K562 (cell line): ENCODE measurements around the gene CREB5. TPM values are rescaled to one million over a fixed set of nuclear protein-coding genes. Genes with fewer than 3 reads are reported as not detected.

ENCODE experiments used
- ATAC-seq: fragments of 200-7000 bp; cut with Tn5 transposase; 3 replicates; pipeline ENCODE4 v1.9.1; 2020; ENCODE audit warnings: moderate library complexity
- BruUV-seq: library from RNA; stranded (reverse); fragments of 400-500 nt; replicated peaks from 2 replicates; lab custom pipeline; 2021; lab: Mats Ljungman, UMichigan
- CTCF ChIA-PET: fragments of 300-600 bp; formaldehyde crosslinking; extraction: SDS; loops from one replicate; lab custom pipeline; 2021; ENCODE audit warnings: low intra/inter-chr PET ratio; lab: Yijun Ruan, JAX
- POLR2A ChIA-PET: fragments of 300-600, 350-650 bp; sonication (Branson Sonifier 250); formaldehyde crosslinking; extraction: SDS; loops from one replicate; lab custom pipeline; 2021; ENCODE audit warnings: antibody characterized with exemption, inconsistent platforms; lab: Yijun Ruan, JAX
- DNase-seq, 4 experiments: peaks; one replicate each; pipeline versions ENCODE4 v3.0.0 to v3.0.0-alpha.2; 2011 to 2018; ENCODE audit warnings: low spot score in 3 of 4, mixed read lengths in 3 of 4; ENCODE audit errors: extremely low read depth in 1 of 4
- FAIRE-seq: peaks from 2 replicates; lab custom pipeline; 2011; peaks lifted over from hg19 to GRCh38; lab: Jason Lieb, UNC
- H2AFZ ChIP-seq: 2 replicates; pipeline ENCODE4 v1.6.0; 2011; ENCODE audit warnings: low read depth, low read length, control low read depth, inconsistent platforms
- H3K27ac ChIP-seq: fragments of 200-600 bp; 3 replicates; pipeline ENCODE4 v1.8.0; 2011; ENCODE audit warnings: low read depth, mild to moderate bottlenecking, control low read depth, inconsistent platforms, low read length, moderate library complexity, mixed read lengths; ENCODE audit errors: extremely low read depth
- H3K27me3 ChIP-seq, 2 experiments: fragments of 300-600 bp in 1 of 2; 2 replicates in 1 of 2; 3 replicates in 1 of 2; pipeline versions ENCODE4 v1.6.0 to v1.8.0; 2011; ENCODE audit warnings: inconsistent platforms in 2 of 2, low read length in 2 of 2, mild to moderate bottlenecking in 1 of 2, mixed read lengths in 1 of 2, moderate library complexity in 1 of 2; ENCODE audit not compliant: control insufficient read depth in 2 of 2, insufficient read depth in 2 of 2
- H3K36me3 ChIP-seq: fragments of 300-600 bp; 3 replicates; pipeline ENCODE4 v1.8.0; 2011; ENCODE audit warnings: mild to moderate bottlenecking, low read length, inconsistent platforms; ENCODE audit not compliant: control insufficient read depth, insufficient read depth
- H3K4me1 ChIP-seq, 2 experiments: fragments of 200-600 bp in 1 of 2; replicated peaks in 1 of 2; 2 replicates in 1 of 2; 3 replicates in 1 of 2; pipeline versions ENCODE4 v1.5.1 to v1.8.0; 2011; ENCODE audit warnings: inconsistent platforms in 2 of 2, low read length in 2 of 2, mild to moderate bottlenecking in 1 of 2, mixed read lengths in 1 of 2, moderate library complexity in 1 of 2; ENCODE audit not compliant: control insufficient read depth in 2 of 2, insufficient read depth in 2 of 2
- H3K4me2 ChIP-seq: 2 replicates; pipeline ENCODE4 v1.6.1; 2011; ENCODE audit warnings: low read length, control low read depth, inconsistent platforms, mixed read lengths; ENCODE audit not compliant: insufficient read depth
- H3K4me3 ChIP-seq: fragments of 200-600 bp; sonication (generic), shearing (Covaris generic); 2 replicates; pipeline ENCODE4 v1.5.1; 2016; ENCODE audit warnings: control low read depth, inconsistent platforms
- H3K79me2 ChIP-seq: fragments of 200-600 bp; 3 replicates; pipeline ENCODE4 v1.8.0; 2011; ENCODE audit warnings: low read length, inconsistent platforms; ENCODE audit not compliant: control insufficient read depth, insufficient read depth
- H3K9ac ChIP-seq, 2 experiments: 2 replicates each; pipeline versions ENCODE4 v1.6.0 to v1.6.1; 2011; ENCODE audit warnings: low read depth in 2 of 2, low read length in 2 of 2, control low read depth in 1 of 2, inconsistent platforms in 1 of 2, mild to moderate bottlenecking in 1 of 2, mixed read lengths in 1 of 2; ENCODE audit not compliant: insufficient read depth in 1 of 2
- H3K9me1 ChIP-seq: one replicate; pipeline ENCODE4 v1.6.0; 2011; ENCODE audit warnings: inconsistent platforms, mild to moderate bottlenecking, low read length, moderate library complexity; ENCODE audit not compliant: control insufficient read depth, insufficient read depth
- H3K9me3 ChIP-seq: replicated peaks from 2 replicates; pipeline ENCODE4 v1.5.1; 2011; ENCODE audit warnings: low read depth, low read length, inconsistent platforms; ENCODE audit not compliant: control insufficient read depth, insufficient read depth
- H4K20me1 ChIP-seq: replicated peaks from 2 replicates; pipeline ENCODE4 v1.6.1; 2011; ENCODE audit warnings: low read length, inconsistent platforms, mixed read lengths; ENCODE audit not compliant: control insufficient read depth, insufficient read depth
- CEBPG ChIP-seq, 3 experiments: fragments of 200-800 bp in 1 of 3; sonication (Bioruptor generic) in 1 of 3; sonication (generic) in 1 of 3; formaldehyde crosslinking in 1 of 3; IDR thresholded peaks in 2 of 3; conservative IDR thresholded peaks in 1 of 3; 2 replicates each; pipeline versions ENCODE4 v1.6.1 to v1.8.0; 2016 to 2022; ENCODE audit warnings: missing compliant biosample characterization in 2 of 3, missing genetic modification characterization in 2 of 3, mild to moderate bottlenecking in 1 of 3, missing genetic modification reagents in 1 of 3
- EHMT2 ChIP-seq: fragments of 450-650 bp; IDR thresholded peaks from 2 replicates; pipeline ENCODE4 v1.6.1; 2018; ENCODE audit warnings: antibody characterized with exemption
- ETV1 ChIP-seq: fragments of 450-650 bp; conservative IDR thresholded peaks from 2 replicates; pipeline ENCODE4 v1.6.1; 2016; ENCODE audit warnings: missing genetic modification characterization, control low read depth, low read depth, missing compliant biosample characterization
- MLX ChIP-seq, 2 experiments: fragments of 450-650 bp in 1 of 2; sonication (generic) in 1 of 2; formaldehyde crosslinking; conservative IDR thresholded peaks; 2 replicates each; pipeline versions ENCODE4 v1.4.0 to v1.8.1; 2020 to 2022; ENCODE audit warnings: mild to moderate bottlenecking in 1 of 2, missing genetic modification reagents in 1 of 2
- SIX5 ChIP-seq, 2 experiments: IDR thresholded peaks; 2 replicates each; pipeline ENCODE4 v1.6.1; 2011; ENCODE audit warnings: low read length in 2 of 2, borderline replicate concordance in 1 of 2, low read depth in 1 of 2, mild to moderate bottlenecking in 1 of 2, moderate library complexity in 1 of 2; ENCODE audit not compliant: insufficient read depth in 1 of 2
- SMARCB1 ChIP-seq: IDR thresholded peaks from 2 replicates; pipeline ENCODE4 v1.6.1; 2011; ENCODE audit warnings: improper control_type of control experiment, low read depth; ENCODE audit not compliant: insufficient read length
- TEAD4 ChIP-seq, 2 experiments: sonication (generic) in 1 of 2; formaldehyde crosslinking in 1 of 2; IDR thresholded peaks; 2 replicates each; pipeline versions ENCODE4 v1.6.1 to v1.8.0; 2012 to 2022; ENCODE audit warnings: borderline replicate concordance in 1 of 2, inconsistent platforms in 1 of 2, low read length in 1 of 2, mild to moderate bottlenecking in 1 of 2, missing genetic modification reagents in 1 of 2
- XRCC3 ChIP-seq: fragments of 450-650 bp; IDR thresholded peaks from 2 replicates; pipeline ENCODE4 v1.6.1; 2017; ENCODE audit warnings: mild to moderate bottlenecking, moderate library complexity
- WGBS: fragments of 100-300 bp; shearing (Covaris generic); methylation state at CpG from one replicate; pipeline ENCODE4 v1.1.6; 2016; ENCODE audit warnings: low coverage, mixed read lengths; ENCODE audit not compliant: insufficient coverage; ENCODE audit errors: missing lambda C conversion rate; 5-methylcytosine and 5-hydroxymethylcytosine counted together
- in situ Hi-C: fragments of 300-500 bp; cut with MboI; formaldehyde crosslinking; loops from 4 replicates; pipeline ENCODE4 v1.15.0; 2018; ENCODE audit warnings: inconsistent platforms, mixed read lengths
- intact Hi-C: fragments of 100-400 bp; cut with micrococcal nuclease; formaldehyde crosslinking; loops from 2 replicates; pipeline ENCODE4 v1.14.2; 2022
- polyA plus RNA-seq, 8 experiments: library from polyadenylated mRNA; depleted of rRNA in 4 of 8; stranded (reverse) in 5 of 8; unstranded in 3 of 8; fragments of >200 nt; fragmentation: Nextera tagmentation in 2 of 8; fragmentation: Illumina TruSeq in 1 of 8; extraction: Ambion mirVana in 2 of 8; extraction: Trizol in 1 of 8; gene quantifications; 2 replicates each; pipeline versions ENCODE4 v1.2.1 to v1.2.3, GENCODE V29; 2011 to 2014; ENCODE audit warnings: inconsistent platforms in 1 of 8, missing spikeins in 1 of 8
- total RNA-seq, 7 experiments: library from RNA; depleted of rRNA in 6 of 7; stranded (reverse); fragments of >200 nt in 6 of 7; fragmentation: Illumina TruSeq in 2 of 7; extraction: Trizol in 2 of 7; gene quantifications; 2 replicates each; pipeline versions ENCODE4 v1.2.1 to v1.2.3, GENCODE V29; 2011 to 2021; ENCODE audit warnings: low replicate concordance in 1 of 7

Gene CREB5
- total and polyA plus RNA-seq, 9 of the 15 experiments (the other 6 are each of a cell fraction or from before 2014, with no cell fraction given) = 0.33 to 6.4 (median 1.8) TPM

- FAIRE-seq (no peak), ATAC-seq (no peak), DNase-seq (no peak)
- H3K4me1 ChIP-seq = no peaks in the 10 kb centered on the region
- intact Hi-C loops (no loop called here), in situ Hi-C loops (no loop called here)
- 7% methylated on average over 2 of the region's 2 CpGs for WGBS
- no peaks in the 10 kb centered on the region for H3K79me2 ChIP-seq
- H3K27me3 ChIP-seq = no peaks in the 10 kb centered on the region
- TF ChIP-seq XRCC3 (no peak), MLX (CRISPR knock-in tag; conservative IDR thresholded peaks at IDR 0.05) (no peak), CEBPG (CRISPR knock-in tag; IDR thresholded peaks at IDR 0.05) (no peak), CEBPG (tag; conservative IDR thresholded peaks at IDR 0.05 in 1 of 2, IDR thresholded peaks at IDR 0.05 in 1 of 2) (peak in 1 of 2 experiments; percentile 50; a peak in 2 of 4 replicates), SIX5 (IDR thresholded peaks at IDR 0.05; ENCODE audit: borderline replicate concordance in 1 of 2, insufficient read depth in 1 of 2, low read depth in 1 of 2, low read length in 2 of 2) (no peak), SMARCB1 (no peak), EHMT2 (no peak), TEAD4 (IDR thresholded peaks at IDR 0.05; ENCODE audit: low read length) (no peak), TEAD4 (CRISPR knock-in tag; IDR thresholded peaks at IDR 0.05; ENCODE audit: borderline replicate concordance) (no peak), ETV1 (tag) (no peak)
- no peaks in the 10 kb centered on the region for H3K9me1 ChIP-seq
- H3K9me3 ChIP-seq = no peaks in the 10 kb centered on the region
- BruUV-seq = no TSS peak
- H3K4me2 ChIP-seq = no peak overlapping the region
- POLR2A ChIA-PET = interaction anchor here (1.5 kb wide), 1 partner anchor 13 kb away, joined by 3 read pairs; no protein-coding TSS in a partner anchor
- no peaks in the 10 kb centered on the region for H4K20me1 ChIP-seq
- no peak overlapping the region for H3K4me3 ChIP-seq
- CTCF ChIA-PET = no interaction called here
- H3K27ac ChIP-seq = no peak overlapping the region
- no peaks in the 10 kb centered on the region for H3K36me3 ChIP-seq
- H2AFZ ChIP-seq = no peak overlapping the region
- no peak overlapping the region for H3K9ac ChIP-seq
Measured at GRCh38 chr7:28596245-28596935, 184.1 kb downstream of the CREB5 start.
